K562 (cell line): Measurements from ENCODE around the gene ZNF598. TPM values are rescaled to one million over a fixed set of nuclear protein-coding genes. Genes with fewer than 3 reads are reported as not detected.

Experiments used
- CXXC5 ChIP-seq: fragments of 250-450 bp; sonication (Bioruptor Pico); IDR thresholded peaks from 2 replicates; pipeline ENCODE4 v1.8.0; 2022; ENCODE audit warnings: inconsistent platforms, mild to moderate bottlenecking, moderate library complexity
- ETV5 ChIP-seq: sonication (generic); formaldehyde crosslinking; IDR thresholded peaks from 2 replicates; pipeline ENCODE4 v1.4.0; 2020; ENCODE audit warnings: low read depth, mild to moderate bottlenecking, missing genetic modification reagents
- HCFC1 ChIP-seq: IDR thresholded peaks from 2 replicates; pipeline ENCODE4 v1.6.1; 2012; ENCODE audit warnings: low read depth, low read length, improper control_type of control experiment
- HMG20A ChIP-seq: fragments of 450-650 bp; formaldehyde crosslinking; conservative IDR thresholded peaks from 2 replicates; pipeline ENCODE4 v1.4.0; 2020; ENCODE audit warnings: mild to moderate bottlenecking, mixed read lengths
- MXD1 ChIP-seq: fragments of 250-450 bp; sonication (Bioruptor Pico); IDR thresholded peaks from 2 replicates; pipeline ENCODE4 v1.8.0; 2021; ENCODE audit warnings: borderline replicate concordance, mild to moderate bottlenecking, moderate library complexity; ENCODE audit not compliant: poor library complexity, severe bottlenecking
- MYBL2 ChIP-seq, 2 experiments: fragments of 450-650 bp in 1 of 2; sonication (generic) in 1 of 2; formaldehyde crosslinking in 1 of 2; IDR thresholded peaks; 2 replicates each; pipeline versions ENCODE4 v1.6.1 to v1.8.1; 2017 to 2022; ENCODE audit warnings: borderline replicate concordance in 1 of 2, inconsistent platforms in 1 of 2, low read depth in 1 of 2, mild to moderate bottlenecking in 1 of 2, missing genetic modification reagents in 1 of 2, moderate library complexity in 1 of 2
- MYC ChIP-seq, 2 experiments: fragments of 250-450 bp in 1 of 2; sonication (Bioruptor Pico) in 1 of 2; IDR thresholded peaks; 2 replicates each; pipeline versions ENCODE4 v1.5.1 to v1.6.1; 2012 to 2021; ENCODE audit warnings: low read depth in 2 of 2, borderline replicate concordance in 1 of 2, improper control_type of control experiment in 1 of 2, low read length in 1 of 2, mild to moderate bottlenecking in 1 of 2, moderate library complexity in 1 of 2
- POLR2A ChIP-seq: fragments of 450-650 bp; conservative IDR thresholded peaks from 2 replicates; pipeline ENCODE4 v1.6.1; 2016
- PRPF4 ChIP-seq: fragments of 200-400 bp; formaldehyde crosslinking; IDR thresholded peaks from one replicate; pipeline ENCODE4 v1.6.1; 2017; ENCODE audit warnings: low read length, low read depth, mild to moderate bottlenecking; ENCODE audit not compliant: insufficient read depth, poor library complexity, severe bottlenecking
- SIN3A ChIP-seq, 2 experiments: fragments of 150-350 bp in 1 of 2; IDR thresholded peaks; 2 replicates each; pipeline ENCODE4 v1.6.1; 2011 to 2016; ENCODE audit warnings: borderline replicate concordance in 2 of 2, low read depth in 2 of 2, low read length in 2 of 2, mild to moderate bottlenecking in 2 of 2, moderate library complexity in 2 of 2; ENCODE audit not compliant: control insufficient read depth in 1 of 2
- SMARCB1 ChIP-seq: IDR thresholded peaks from 2 replicates; pipeline ENCODE4 v1.6.1; 2011; ENCODE audit warnings: improper control_type of control experiment, low read depth; ENCODE audit not compliant: insufficient read length
- ZFPM2 ChIP-seq: fragments of 250-450 bp; sonication (Bioruptor Pico); IDR thresholded peaks from 2 replicates; pipeline ENCODE4 v1.5.1; 2022; ENCODE audit warnings: mild to moderate bottlenecking
- ZMIZ1 ChIP-seq, 2 experiments: fragments of 150-350 bp in 1 of 2; IDR thresholded peaks; 2 replicates each; pipeline ENCODE4 v1.6.1; 2012 to 2016; ENCODE audit warnings: low read depth in 2 of 2, low read length in 2 of 2, mild to moderate bottlenecking in 1 of 2, moderate library complexity in 1 of 2
- ZNF668 ChIP-seq: fragments of 250-450 bp; sonication (Bioruptor Pico); IDR thresholded peaks from 2 replicates; pipeline ENCODE4 v1.8.0; 2022; ENCODE audit warnings: mild to moderate bottlenecking, inconsistent platforms
- ZSCAN32 ChIP-seq: fragments of 450-650 bp; formaldehyde crosslinking; IDR thresholded peaks from 2 replicates; pipeline ENCODE4 v1.4.0; 2020; ENCODE audit warnings: mild to moderate bottlenecking, moderate library complexity
- polyA plus RNA-seq, 8 experiments: library from polyadenylated mRNA; depleted of rRNA in 4 of 8; stranded (reverse) in 5 of 8; unstranded in 3 of 8; fragments of >200 nt; fragmentation: Nextera tagmentation in 2 of 8; fragmentation: Illumina TruSeq in 1 of 8; extraction: Ambion mirVana in 2 of 8; extraction: Trizol in 1 of 8; gene quantifications; 2 replicates each; pipeline versions ENCODE4 v1.2.1 to v1.2.3, GENCODE V29; 2011 to 2014; ENCODE audit warnings: inconsistent platforms in 1 of 8, missing spikeins in 1 of 8
- total RNA-seq, 7 experiments: library from RNA; depleted of rRNA in 6 of 7; stranded (reverse); fragments of >200 nt in 6 of 7; fragmentation: Illumina TruSeq in 2 of 7; extraction: Trizol in 2 of 7; gene quantifications; 2 replicates each; pipeline versions ENCODE4 v1.2.1 to v1.2.3, GENCODE V29; 2011 to 2021; ENCODE audit warnings: low replicate concordance in 1 of 7
- TF ChIP-seq, protein P1 (sequence below): fragments of 450-650 bp; IDR thresholded peaks from 2 replicates; pipeline ENCODE4 v1.7.0; 2016; ENCODE audit warnings: borderline replicate concordance

Gene ZNF598
- total and polyA plus RNA-seq, 9 of the 15 experiments (the other 6 are each of a cell fraction or from before 2014, with no cell fraction given) = 0.11 to 115 (median 29.6) TPM

- TF ChIP-seq ZNF668 (CRISPR knock-in tag) (no peak), SMARCB1 (no peak), HCFC1 (0 out of 2 replicates have a peak, but pooled peaks have one; percentile 23), HMG20A (CRISPR knock-in tag) (no peak), SIN3A (IDR thresholded peaks at IDR 0.05; ENCODE audit: borderline replicate concordance in 2 of 2, control insufficient read depth in 1 of 2, low read depth in 2 of 2, low read length in 2 of 2) (peak; percentile 71 to 74; a peak in 3 of 4 replicates), ETV5 (CRISPR knock-in tag) (no peak), MYBL2 (IDR thresholded peaks at IDR 0.05; ENCODE audit: low read depth) (no peak), MYBL2 (CRISPR knock-in tag; IDR thresholded peaks at IDR 0.05; ENCODE audit: borderline replicate concordance) (no peak), ZFPM2 (CRISPR knock-in tag) (no peak), MXD1 (CRISPR knock-in tag) (peak; percentile 31), POLR2A (peak; percentile 73), PRPF4 (no peak), ZSCAN32 (CRISPR knock-in tag) (no peak), CXXC5 (CRISPR knock-in tag) (peak; percentile 88), ZMIZ1 (IDR thresholded peaks at IDR 0.05; ENCODE audit: low read depth in 2 of 2, low read length in 2 of 2) (no peak), MYC (IDR thresholded peaks at IDR 0.05; ENCODE audit: low read depth, low read length) (peak; percentile 95), MYC (CRISPR knock-in tag; IDR thresholded peaks at IDR 0.05; ENCODE audit: borderline replicate concordance, low read depth) (no peak)
- TF ChIP-seq, protein P1, sequence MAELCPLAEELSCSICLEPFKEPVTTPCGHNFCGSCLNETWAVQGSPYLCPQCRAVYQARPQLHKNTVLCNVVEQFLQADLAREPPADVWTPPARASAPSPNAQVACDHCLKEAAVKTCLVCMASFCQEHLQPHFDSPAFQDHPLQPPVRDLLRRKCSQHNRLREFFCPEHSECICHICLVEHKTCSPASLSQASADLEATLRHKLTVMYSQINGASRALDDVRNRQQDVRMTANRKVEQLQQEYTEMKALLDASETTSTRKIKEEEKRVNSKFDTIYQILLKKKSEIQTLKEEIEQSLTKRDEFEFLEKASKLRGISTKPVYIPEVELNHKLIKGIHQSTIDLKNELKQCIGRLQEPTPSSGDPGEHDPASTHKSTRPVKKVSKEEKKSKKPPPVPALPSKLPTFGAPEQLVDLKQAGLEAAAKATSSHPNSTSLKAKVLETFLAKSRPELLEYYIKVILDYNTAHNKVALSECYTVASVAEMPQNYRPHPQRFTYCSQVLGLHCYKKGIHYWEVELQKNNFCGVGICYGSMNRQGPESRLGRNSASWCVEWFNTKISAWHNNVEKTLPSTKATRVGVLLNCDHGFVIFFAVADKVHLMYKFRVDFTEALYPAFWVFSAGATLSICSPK = no peak
Observed at GRCh38 chr16:1991948-1992703, 17.5 kb downstream of the ZNF598 start (continued).
